IPS-18a (cell line): ENCODE measurements around the gene UMODL1.
"Not testable (repeated sequence)": the region's sequence is repeated elsewhere in the genome, so short reads cannot be mapped to it uniquely, and the experiment has no call there.

Experiments
- H3K27ac ChIP-seq: one replicate; pipeline ENCODE4 v1.5.1; 2013; ENCODE audit warnings: low read length
- H3K27me3 ChIP-seq: one replicate; pipeline ENCODE4 v1.6.1; 2013; ENCODE audit warnings: mild to moderate bottlenecking, low read length; ENCODE audit not compliant: control insufficient read depth, insufficient read depth
- H3K36me3 ChIP-seq: one replicate; pipeline ENCODE4 v1.6.1; 2013; ENCODE audit warnings: low read depth, low read length; ENCODE audit not compliant: control insufficient read depth
- H3K4me1 ChIP-seq: one replicate; pipeline ENCODE4 v1.6.1; 2013; ENCODE audit warnings: low read depth, low read length; ENCODE audit not compliant: control insufficient read depth
- H3K4me3 ChIP-seq: one replicate; pipeline ENCODE4 v1.5.1; 2013; ENCODE audit warnings: low read length
- H3K9ac ChIP-seq: one replicate; pipeline ENCODE4 v1.6.1; 2013; ENCODE audit warnings: mild to moderate bottlenecking, low read length, moderate library complexity
- H3K9me3 ChIP-seq: one replicate; pipeline ENCODE4 v1.6.1; 2013; ENCODE audit warnings: low read depth, low read length; ENCODE audit not compliant: control insufficient read depth

Gene UMODL1

DNA sequence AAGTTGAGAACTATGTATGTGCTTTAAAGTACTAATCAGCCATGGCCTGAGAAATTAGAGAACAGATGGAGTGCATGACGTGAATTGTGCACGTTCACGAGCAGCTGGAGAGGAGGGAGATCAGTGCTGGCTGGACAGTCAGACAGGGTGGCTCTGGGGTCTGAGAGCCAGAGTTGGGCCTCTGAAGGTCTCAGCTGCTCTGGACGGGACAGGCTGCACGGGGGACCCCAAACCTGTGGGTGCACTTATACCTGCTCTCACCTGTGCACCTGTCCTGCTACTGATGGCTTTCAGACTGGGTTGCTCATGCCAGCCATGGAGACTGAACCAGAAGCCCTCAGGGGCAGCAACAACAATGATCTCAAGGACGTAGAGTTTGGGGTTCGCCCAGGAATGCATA is 43.5 kb downstream of the UMODL1 start:
- no peak overlapping the region for H3K9ac ChIP-seq
- no peak overlapping the region for H3K27ac ChIP-seq
- H3K27me3 ChIP-seq: peaks cover 9% of the 10 kb centered on the region
- H3K4me3 ChIP-seq: no peak overlapping the region
- no peaks in the 10 kb centered on the region for H3K9me3 ChIP-seq
- no peaks in the 10 kb centered on the region for H3K4me1 ChIP-seq
- H3K36me3 ChIP-seq: no peaks in the 10 kb centered on the region

DNA sequence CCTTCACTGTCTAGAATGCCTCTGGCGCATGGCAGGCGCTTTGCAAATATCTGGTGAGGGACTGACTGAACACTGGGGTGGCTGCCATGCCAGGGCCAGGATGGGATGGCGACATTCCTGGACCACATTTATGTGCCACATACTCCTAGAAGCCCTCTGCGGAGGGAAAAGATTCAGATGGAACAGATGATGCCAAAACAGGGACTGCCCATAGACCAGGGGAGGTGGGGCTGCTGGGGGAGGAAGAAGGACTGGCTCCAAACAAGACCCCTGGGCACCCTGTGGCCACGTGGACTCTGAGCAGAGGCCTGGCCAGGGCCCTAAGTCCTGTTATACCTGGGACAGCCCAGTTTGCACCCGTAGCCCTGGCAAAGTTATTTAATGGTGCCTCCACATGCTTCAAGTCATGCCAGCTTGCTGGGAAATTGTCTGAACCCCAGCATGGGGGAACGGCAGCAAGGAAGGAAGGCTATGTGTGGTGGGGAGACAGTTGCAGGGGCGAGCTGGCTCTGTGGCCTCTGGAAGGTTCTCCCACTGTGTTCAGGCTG is 44.1 kb downstream of the UMODL1 start:
- Histone ChIP-seq H3K9ac (no peak overlapping the region), H3K36me3 (no peaks in the 10 kb centered on the region), H3K4me3 (no peak overlapping the region), H3K9me3 (no peaks in the 10 kb centered on the region), H3K4me1 (peaks cover 3% of the 10 kb centered on the region), H3K27ac (no peak overlapping the region), H3K27me3 (peaks cover 9% of the 10 kb centered on the region)

GRCh38 chr21:42116551-42116950 is 45.4 kb downstream of the UMODL1 start:
- not testable (repeated sequence) for H3K27me3 ChIP-seq, H3K9me3 ChIP-seq, H3K9ac ChIP-seq, H3K27ac ChIP-seq, H3K4me3 ChIP-seq, H3K4me1 ChIP-seq, H3K36me3 ChIP-seq

DNA sequence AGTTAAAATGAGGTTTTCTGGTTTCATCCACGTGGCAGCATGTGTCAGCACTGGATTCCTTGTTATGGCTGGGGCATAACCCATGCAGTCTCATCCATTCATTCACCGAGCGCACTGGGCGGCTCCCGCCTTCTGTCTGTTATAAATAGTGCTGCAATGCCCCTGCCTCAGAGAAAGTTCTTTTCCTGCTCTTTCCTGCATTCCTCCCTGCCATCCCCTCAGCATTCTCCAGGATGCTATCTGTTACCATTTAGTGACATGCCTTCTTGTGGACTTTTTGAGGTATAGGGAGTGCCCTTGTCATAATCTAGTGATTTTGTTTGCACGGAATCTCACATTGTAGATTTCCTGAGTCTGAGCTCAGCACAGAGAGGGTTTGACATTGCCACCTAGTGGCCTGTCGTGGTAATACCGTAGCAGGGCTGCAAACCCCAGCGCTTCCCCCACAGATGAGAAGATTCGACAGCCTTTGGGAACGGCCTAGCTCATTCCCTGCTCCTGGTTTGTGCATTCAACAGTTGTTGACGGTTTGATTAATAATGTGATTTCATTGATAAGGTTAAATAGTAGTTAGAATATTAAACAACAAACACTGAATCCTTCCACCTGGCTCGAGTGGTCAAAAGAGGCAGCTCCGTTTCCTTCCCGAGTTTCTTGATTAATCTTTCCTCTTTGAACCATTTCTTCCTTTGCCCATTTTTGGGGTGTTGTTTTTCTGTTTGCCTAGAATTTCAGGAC is 46.3 kb downstream of the UMODL1 start:
- Histone ChIP-seq H3K36me3 (no peaks in the 10 kb centered on the region), H3K9me3 (no peaks in the 10 kb centered on the region), H3K9ac (no peak overlapping the region), H3K4me1 (peaks cover 9% of the 10 kb centered on the region), H3K27ac (no peak overlapping the region), H3K27me3 (peaks cover 9% of the 10 kb centered on the region), H3K4me3 (no peak overlapping the region)

- Histone ChIP-seq H3K4me1 (peaks cover 9% of the 10 kb centered on the region), H3K9ac (no peak overlapping the region), H3K36me3 (no peaks in the 10 kb centered on the region), H3K27me3 (peaks cover 9% of the 10 kb centered on the region), H3K4me3 (no peak overlapping the region), H3K9me3 (no peaks in the 10 kb centered on the region), H3K27ac (no peak overlapping the region)
These were observed 47.1 kb downstream of the UMODL1 start for GRCh38 chr21:42117967-42118780.

- H3K9me3 ChIP-seq: no peaks in the 10 kb centered on the region
- H3K9ac ChIP-seq: no peak overlapping the region
- H3K4me3 ChIP-seq: no peak overlapping the region
- H3K4me1 ChIP-seq: peaks cover 9% of the 10 kb centered on the region
- no peaks in the 10 kb centered on the region for H3K36me3 ChIP-seq
- peaks cover 9% of the 10 kb centered on the region for H3K27me3 ChIP-seq
- H3K27ac ChIP-seq: no peak overlapping the region
These were observed 47.8 kb downstream of the UMODL1 start for GRCh38 chr21:42118901-42119300.

GRCh38 chr21:42120101-42120902 is 49.2 kb downstream of the UMODL1 start:
- Histone ChIP-seq H3K27me3 (peaks cover 9% of the 10 kb centered on the region), H3K9ac (no peak overlapping the region), H3K27ac (no peak overlapping the region), H3K9me3 (no peaks in the 10 kb centered on the region), H3K4me1 (peaks cover 9% of the 10 kb centered on the region), H3K4me3 (no peak overlapping the region), H3K36me3 (no peaks in the 10 kb centered on the region)

- Histone ChIP-seq H3K4me1 (peaks cover 9% of the 10 kb centered on the region), H3K36me3 (no peaks in the 10 kb centered on the region), H3K27ac (no peak overlapping the region), H3K9ac (no peak overlapping the region), H3K9me3 (no peaks in the 10 kb centered on the region), H3K27me3 (peaks cover 9% of the 10 kb centered on the region), H3K4me3 (no peak overlapping the region)
These were observed 49.9 kb downstream of the UMODL1 start for GRCh38 chr21:42120903-42121535.

GRCh38 chr21:42121794-42122193 is 50.7 kb downstream of the UMODL1 start:
- Histone ChIP-seq H3K27ac (no peak overlapping the region), H3K4me1 (peaks cover 9% of the 10 kb centered on the region), H3K27me3 (peaks cover 9% of the 10 kb centered on the region), H3K9ac (no peak overlapping the region), H3K36me3 (no peaks in the 10 kb centered on the region), H3K4me3 (no peak overlapping the region), H3K9me3 (no peaks in the 10 kb centered on the region)

GRCh38 chr21:42122398-42122797 is 51.3 kb downstream of the UMODL1 start:
- no peaks in the 10 kb centered on the region for H3K9me3 ChIP-seq
- no peaks in the 10 kb centered on the region for H3K36me3 ChIP-seq
- peaks cover 9% of the 10 kb centered on the region for H3K27me3 ChIP-seq
- H3K27ac ChIP-seq: no peak overlapping the region
- H3K4me1 ChIP-seq: peaks cover 9% of the 10 kb centered on the region
- H3K9ac ChIP-seq: no peak overlapping the region
- no peak overlapping the region for H3K4me3 ChIP-seq

DNA sequence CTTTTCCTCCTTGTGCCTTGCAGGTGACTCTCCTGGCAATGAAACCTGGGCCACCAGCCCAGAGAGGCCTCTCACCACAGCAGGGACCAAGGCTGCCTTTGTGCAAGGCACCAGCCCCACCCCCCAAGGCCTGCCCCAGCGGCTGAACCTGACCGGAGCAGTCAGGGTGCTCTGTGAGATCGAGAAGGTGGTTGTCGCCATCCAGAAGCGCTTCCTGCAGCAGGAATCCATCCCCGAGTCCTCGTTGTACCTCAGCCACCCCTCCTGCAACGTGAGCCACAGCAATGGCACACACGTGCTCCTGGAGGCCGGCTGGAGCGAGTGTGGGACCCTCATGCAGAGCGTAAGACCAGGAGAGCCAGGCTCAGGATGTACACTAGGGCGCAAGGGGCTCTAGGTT is 51.7 kb downstream of the UMODL1 start:
- peaks cover 8% of the 10 kb centered on the region for H3K27me3 ChIP-seq
- peaks cover 9% of the 10 kb centered on the region for H3K4me1 ChIP-seq
- H3K4me3 ChIP-seq: no peak overlapping the region
- H3K9ac ChIP-seq: no peak overlapping the region
- H3K27ac ChIP-seq: no peak overlapping the region
- H3K36me3 ChIP-seq: no peaks in the 10 kb centered on the region
- no peaks in the 10 kb centered on the region for H3K9me3 ChIP-seq
